BLaER1 (cell line): ENCODE results near the gene UGT1A1.

Source experiments
- H3K27ac ChIP-seq: shearing (Covaris generic); formaldehyde crosslinking; 2 replicates; pipeline ENCODE4 v1.8.1; 2022
- H3K27me3 ChIP-seq: shearing (Covaris generic); formaldehyde crosslinking; 2 replicates; pipeline ENCODE4 v1.8.1; 2022
- H3K36me3 ChIP-seq: shearing (Covaris generic); formaldehyde crosslinking; 2 replicates; pipeline ENCODE4 v1.8.1; 2022
- H3K4me1 ChIP-seq: shearing (Covaris generic); formaldehyde crosslinking; 2 replicates; pipeline ENCODE4 v1.8.1; 2022
- H3K4me2 ChIP-seq: shearing (Covaris generic); formaldehyde crosslinking; 2 replicates; pipeline ENCODE4 v1.8.1; 2022
- H3K4me3 ChIP-seq: shearing (Covaris generic); formaldehyde crosslinking; 2 replicates; pipeline ENCODE4 v1.8.1; 2022
- H3K9ac ChIP-seq: shearing (Covaris generic); formaldehyde crosslinking; 2 replicates; pipeline ENCODE4 v1.8.1; 2022
- H3K9me3 ChIP-seq: shearing (Covaris generic); formaldehyde crosslinking; 2 replicates; pipeline ENCODE4 v1.8.1; 2022
- H4K20me1 ChIP-seq: shearing (Covaris generic); formaldehyde crosslinking; 2 replicates; pipeline ENCODE4 v1.8.1; 2022
- Cebpa-rat ChIP-seq: shearing (Covaris generic); IDR thresholded peaks from 2 replicates; pipeline ENCODE4 v1.8.1; 2022

UGT1A1 gene

DNA sequence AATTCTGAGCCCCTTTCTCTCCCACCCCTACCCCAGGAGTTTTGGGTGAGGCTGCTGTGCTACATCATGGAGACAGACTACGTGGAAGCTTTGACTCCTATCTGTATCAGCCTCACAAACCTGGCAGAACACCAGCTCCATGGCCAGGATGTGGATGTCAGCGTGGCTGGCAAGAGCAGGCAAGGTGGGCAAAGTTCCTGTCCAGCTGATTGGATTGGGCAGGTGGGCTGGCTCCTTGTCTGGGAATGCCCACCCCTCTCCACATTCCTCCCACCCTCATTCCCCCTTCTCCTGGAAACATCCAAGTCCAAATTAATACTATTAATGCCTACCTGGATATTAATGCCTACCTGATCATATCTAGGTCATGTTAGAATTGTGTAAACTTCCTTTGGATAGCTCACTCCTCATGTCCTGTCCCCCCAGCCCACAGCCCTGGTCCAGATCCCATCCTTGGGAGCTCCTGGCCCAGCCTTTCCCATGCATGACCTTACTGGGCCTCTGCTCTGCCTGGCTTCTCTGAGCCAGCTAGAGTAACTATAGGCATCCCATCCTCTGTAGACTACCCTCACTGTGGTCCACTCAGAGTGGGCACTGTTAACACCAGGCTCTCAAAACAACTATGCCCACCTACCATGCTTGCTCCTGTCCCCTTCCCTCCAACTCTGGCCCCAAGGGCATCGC lies 42.2 kb downstream of the UGT1A1 start:
- Histone ChIP-seq H3K27ac (no peak overlapping the region), H3K9ac (no peak overlapping the region)
- no peak for TF ChIP-seq Cebpa-rat

GRCh38 chr2:233803292-233803911 lies 43.3 kb downstream of the UGT1A1 start:
- Histone ChIP-seq H3K9me3 (no peaks in the 10 kb centered on the region), H3K9ac (no peak overlapping the region), H4K20me1 (no peaks in the 10 kb centered on the region), H3K4me3 (no peak overlapping the region), H3K4me1 (peaks cover 9% of the 10 kb centered on the region), H3K27ac (no peak overlapping the region), H3K4me2 (no peak overlapping the region), H3K27me3 (no peaks in the 10 kb centered on the region), H3K36me3 (no peaks in the 10 kb centered on the region)
- TF ChIP-seq Cebpa-rat: no peak

More for the DNA sequence above, 42.2 kb downstream of the UGT1A1 start:
- Histone ChIP-seq H3K27me3 (no peaks in the 10 kb centered on the region), H3K9me3 (no peaks in the 10 kb centered on the region), H3K4me3 (no peak overlapping the region), H4K20me1 (no peaks in the 10 kb centered on the region), H3K4me1 (peaks cover 9% of the 10 kb centered on the region), H3K36me3 (no peaks in the 10 kb centered on the region), H3K4me2 (no peak overlapping the region)

GRCh38 chr2:233803994-233804393 lies 43.9 kb downstream of the UGT1A1 start:
- Histone ChIP-seq H3K27me3 (no peaks in the 10 kb centered on the region), H3K4me2 (no peak overlapping the region), H3K9ac (no peak overlapping the region), H3K4me3 (no peak overlapping the region), H3K9me3 (no peaks in the 10 kb centered on the region), H4K20me1 (no peaks in the 10 kb centered on the region), H3K4me1 (peaks cover 9% of the 10 kb centered on the region), H3K27ac (no peak overlapping the region), H3K36me3 (no peaks in the 10 kb centered on the region)
- TF ChIP-seq Cebpa-rat: no peak

DNA sequence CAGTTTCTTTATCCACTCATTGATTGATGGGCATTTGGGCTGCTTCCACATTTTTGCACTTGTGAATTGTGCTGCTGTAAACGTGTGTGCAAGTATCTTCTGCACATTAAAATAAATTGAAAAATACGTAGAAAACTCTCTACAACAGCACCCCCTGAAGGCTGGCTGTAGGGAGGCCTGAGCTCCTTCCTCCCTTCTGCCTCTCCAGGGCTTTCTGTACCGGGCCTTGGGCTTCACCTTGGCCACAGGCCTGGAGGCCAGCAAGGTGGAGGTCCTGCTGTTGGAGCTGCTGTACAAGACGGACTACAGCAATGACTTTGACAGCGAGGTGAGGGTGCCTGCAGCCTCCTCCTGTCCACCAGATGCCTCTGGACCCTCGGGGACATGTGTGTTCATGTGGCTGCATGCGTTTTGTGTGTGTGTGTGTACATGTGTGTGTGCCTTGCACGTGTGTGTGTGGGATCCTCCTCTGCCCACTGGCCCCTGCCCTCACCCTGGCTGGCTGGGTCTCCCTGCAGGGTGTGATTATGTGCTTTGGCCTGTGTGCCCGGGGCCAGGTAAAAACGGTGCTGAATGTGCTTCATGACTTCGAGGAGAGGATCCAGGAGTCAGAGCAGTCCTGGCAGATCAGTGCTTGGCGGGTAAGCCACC lies 47.3 kb downstream of the UGT1A1 start:
- Histone ChIP-seq H3K9me3 (no peaks in the 10 kb centered on the region), H3K36me3 (no peaks in the 10 kb centered on the region), H3K4me1 (no peaks in the 10 kb centered on the region), H4K20me1 (no peaks in the 10 kb centered on the region), H3K27ac (no peak overlapping the region), H3K27me3 (no peaks in the 10 kb centered on the region), H3K4me3 (no peak overlapping the region), H3K9ac (no peak overlapping the region), H3K4me2 (no peak overlapping the region)
- no peak for TF ChIP-seq Cebpa-rat

- no peaks in the 10 kb centered on the region for H3K4me1 ChIP-seq
- H3K9me3 ChIP-seq: no peaks in the 10 kb centered on the region
- no peak overlapping the region for H3K27ac ChIP-seq
- H3K9ac ChIP-seq: no peak overlapping the region
- no peaks in the 10 kb centered on the region for H4K20me1 ChIP-seq
- TF ChIP-seq Cebpa-rat: no peak
- no peaks in the 10 kb centered on the region for H3K36me3 ChIP-seq
- no peaks in the 10 kb centered on the region for H3K27me3 ChIP-seq
- H3K4me2 ChIP-seq: no peak overlapping the region
- no peak overlapping the region for H3K4me3 ChIP-seq
Measured at GRCh38 chr2:233807966-233808935, 48.2 kb downstream of the UGT1A1 start.

DNA sequence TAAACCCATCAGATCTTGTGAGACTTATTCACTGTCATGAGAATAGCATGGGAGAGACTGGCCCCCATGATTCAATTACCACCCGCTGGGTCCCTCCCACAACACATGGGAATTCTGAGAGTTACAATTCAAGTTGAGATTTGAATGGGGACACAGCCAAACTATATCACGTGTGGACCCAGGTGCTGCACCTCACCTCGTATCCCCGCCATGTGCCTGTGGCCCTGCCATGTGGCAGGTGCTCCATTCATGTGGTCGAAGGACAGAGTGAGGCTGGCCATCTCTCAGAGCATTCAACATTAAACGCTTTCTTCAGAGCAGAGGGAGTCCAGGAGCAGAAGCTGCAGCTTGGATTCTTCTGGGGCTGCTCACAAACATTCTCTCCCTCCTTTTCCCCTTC lies 50.3 kb downstream of the UGT1A1 start:
- Histone ChIP-seq H3K4me1 (no peaks in the 10 kb centered on the region), H4K20me1 (no peaks in the 10 kb centered on the region), H3K36me3 (no peaks in the 10 kb centered on the region), H3K9ac (no peak overlapping the region), H3K4me3 (no peak overlapping the region), H3K27ac (no peak overlapping the region), H3K9me3 (no peaks in the 10 kb centered on the region), H3K27me3 (no peaks in the 10 kb centered on the region), H3K4me2 (no peak overlapping the region)
- TF ChIP-seq Cebpa-rat: no peak

- H3K27me3 ChIP-seq: no peaks in the 10 kb centered on the region
- H3K36me3 ChIP-seq: no peaks in the 10 kb centered on the region
- no peak for TF ChIP-seq Cebpa-rat
- no peaks in the 10 kb centered on the region for H4K20me1 ChIP-seq
- no peak overlapping the region for H3K9ac ChIP-seq
- H3K4me2 ChIP-seq: no peak overlapping the region
- H3K9me3 ChIP-seq: no peaks in the 10 kb centered on the region
- H3K4me1 ChIP-seq: no peaks in the 10 kb centered on the region
- H3K4me3 ChIP-seq: no peak overlapping the region
- H3K27ac ChIP-seq: no peak overlapping the region
Measured at GRCh38 chr2:233811087-233811486, 51.0 kb downstream of the UGT1A1 start.

GRCh38 chr2:233811732-233812131 lies 51.7 kb downstream of the UGT1A1 start:
- Histone ChIP-seq H3K4me2 (no peak overlapping the region), H3K36me3 (no peaks in the 10 kb centered on the region)
- no peak for TF ChIP-seq Cebpa-rat

DNA sequence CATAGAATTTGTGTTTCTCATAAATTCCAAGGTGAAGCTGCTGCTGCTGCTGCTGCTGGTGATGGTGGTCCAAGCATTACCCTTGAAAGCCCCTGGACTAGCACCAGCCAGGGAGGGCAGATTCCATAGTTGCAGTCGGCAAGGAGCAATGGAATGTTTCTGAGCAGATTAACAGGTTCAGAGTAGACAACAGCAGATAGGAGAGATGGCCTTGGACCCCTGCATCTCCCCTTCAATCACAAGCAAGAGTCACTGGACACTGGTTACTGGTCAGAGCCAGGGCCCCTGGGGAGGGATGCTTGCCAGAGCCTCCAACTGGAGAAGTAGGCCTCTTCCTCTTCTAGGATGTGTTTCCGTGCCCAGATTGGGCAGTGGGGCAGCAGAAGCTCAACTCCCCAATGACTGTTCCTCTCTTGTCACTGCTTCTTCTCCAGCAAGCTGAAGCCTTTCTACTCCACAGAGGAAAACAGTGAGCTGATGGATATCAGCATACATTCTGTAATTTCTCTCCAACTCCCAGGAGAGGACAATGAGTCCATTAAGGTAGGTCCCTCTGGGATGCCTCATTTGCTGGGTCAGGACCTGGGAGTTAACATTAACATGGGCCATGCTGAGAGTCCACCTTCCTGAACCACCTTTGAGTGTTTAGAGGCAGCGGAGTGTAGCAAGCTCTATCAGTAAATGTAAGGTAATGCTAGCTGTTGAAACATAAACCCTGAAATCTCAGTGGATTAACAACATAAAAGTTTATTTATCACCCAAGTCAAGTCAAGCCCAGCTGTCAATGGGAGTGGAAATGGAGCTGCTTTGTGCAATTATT lies 53.4 kb downstream of the UGT1A1 start:
- Histone ChIP-seq H3K27ac (no peak overlapping the region), H3K4me2 (no peak overlapping the region), H3K4me3 (no peak overlapping the region), H4K20me1 (no peaks in the 10 kb centered on the region), H3K9ac (no peak overlapping the region), H3K36me3 (no peaks in the 10 kb centered on the region), H3K27me3 (no peaks in the 10 kb centered on the region), H3K4me1 (peaks cover 20% of the 10 kb centered on the region), H3K9me3 (no peaks in the 10 kb centered on the region)
- no peak for TF ChIP-seq Cebpa-rat

More at GRCh38 chr2:233811732-233812131, 51.7 kb downstream of the UGT1A1 start:
- Histone ChIP-seq H4K20me1 (no peaks in the 10 kb centered on the region), H3K27me3 (no peaks in the 10 kb centered on the region), H3K4me1 (peaks cover 5% of the 10 kb centered on the region), H3K4me3 (no peak overlapping the region), H3K27ac (no peak overlapping the region), H3K9ac (no peak overlapping the region), H3K9me3 (no peaks in the 10 kb centered on the region)
